Measurements from ENCODE around the gene RRP8. TPM values are rescaled to one million over a fixed set of nuclear protein-coding genes. Genes with fewer than 3 reads are reported as not detected.
A peak's percentile ranks its signal among the peaks of the same experiment; 100 is the strongest.

Gene RRP8
- total RNA-seq, 2 donors from 2014 or later, result 17.5 to 25.7 TPM

DNA sequence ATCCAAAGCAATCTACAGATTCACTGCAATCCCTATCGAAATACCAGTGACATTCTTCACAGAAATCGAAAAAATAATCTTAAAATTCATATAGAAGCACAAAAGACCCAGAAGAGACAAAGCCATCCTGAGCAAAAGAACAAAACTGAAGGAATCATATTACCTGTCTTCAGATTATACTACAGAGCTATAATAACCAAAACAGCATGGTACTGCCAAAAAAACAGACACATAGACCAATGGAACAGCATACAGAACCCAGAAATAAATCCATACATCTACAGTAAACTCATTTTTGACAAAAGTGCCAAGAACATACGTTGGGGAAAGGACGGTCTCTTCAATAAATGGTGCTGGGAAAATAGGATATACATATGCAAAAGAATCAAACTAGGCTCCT is 18.9 kb downstream of the RRP8 start:
- no peaks in the 10 kb centered on the region for H3K27me3 ChIP-seq
- H3K27ac ChIP-seq, result no peak overlapping the region
- intact Hi-C loops (cut with DNase I), result no loop called here
- H3K4me3 ChIP-seq, result no peak overlapping the region
- no peak for TF ChIP-seq CTCF (IDR thresholded peaks at IDR 0.05)
- H3K36me3 ChIP-seq, result no peaks in the 10 kb centered on the region
- no peak overlapping the region for H3K9ac ChIP-seq (ENCODE audit: low read depth in 2 of 2, low read length in 2 of 2)
- DNase-seq, result no peak
- no peaks in the 10 kb centered on the region for H3K9me3 ChIP-seq
- H3K4me1 ChIP-seq, result no peaks in the 10 kb centered on the region

GRCh38 chr11:6583584-6583983 is 19.8 kb downstream of the RRP8 start:
- Histone ChIP-seq H3K9ac (ENCODE audit: low read depth in 2 of 2, low read length in 2 of 2) (no peak overlapping the region), H3K27me3 (no peaks in the 10 kb centered on the region), H3K9me3 (no peaks in the 10 kb centered on the region), H3K36me3 (no peaks in the 10 kb centered on the region), H3K27ac (no peak overlapping the region), H3K4me3 (no peak overlapping the region), H3K4me1 (no peaks in the 10 kb centered on the region)
- TF ChIP-seq CTCF (IDR thresholded peaks at IDR 0.05), result no peak
- DNase-seq, result no peak
- intact Hi-C loops (cut with DNase I), result no loop called here

GRCh38 chr11:6579681-6580080 is 23.7 kb downstream of the RRP8 start:
- Histone ChIP-seq H3K27ac (no peak overlapping the region), H3K4me3 (no peak overlapping the region), H3K9ac (ENCODE audit: low read depth in 2 of 2, low read length in 2 of 2) (no peak overlapping the region), H3K4me1 (no peaks in the 10 kb centered on the region), H3K9me3 (no peaks in the 10 kb centered on the region), H3K36me3 (no peaks in the 10 kb centered on the region), H3K27me3 (no peaks in the 10 kb centered on the region)
- intact Hi-C loops (cut with DNase I), result no loop called here
- TF ChIP-seq CTCF (IDR thresholded peaks at IDR 0.05), result no peak
- DNase-seq, result no peak

DNA sequence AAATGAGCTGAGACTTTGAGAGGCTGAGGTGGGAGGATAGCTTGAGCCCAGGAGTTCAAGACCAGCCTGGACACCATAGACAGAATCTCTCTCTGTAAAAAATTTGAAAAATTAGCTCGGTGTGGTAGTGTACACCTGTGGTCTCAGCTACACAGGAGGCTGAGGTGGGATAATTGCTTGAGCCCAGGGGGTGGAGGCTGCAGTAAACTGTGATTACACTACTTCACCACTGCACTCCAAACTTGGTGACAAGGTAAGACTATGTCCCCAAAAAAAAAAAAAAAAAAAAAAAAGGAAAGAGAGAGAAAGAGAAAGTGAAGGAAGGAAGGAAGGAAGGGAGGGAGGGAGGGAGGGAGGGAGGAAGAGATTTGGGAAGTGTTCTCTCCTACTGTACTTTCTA is 25.3 kb downstream of the RRP8 start:
- Histone ChIP-seq H3K4me1 (no peaks in the 10 kb centered on the region), H3K4me3 (no peak overlapping the region), H3K9me3 (no peaks in the 10 kb centered on the region), H3K27me3 (no peaks in the 10 kb centered on the region), H3K36me3 (no peaks in the 10 kb centered on the region), H3K9ac (ENCODE audit: low read depth in 2 of 2, low read length in 2 of 2) (no peak overlapping the region), H3K27ac (no peak overlapping the region)
- TF ChIP-seq CTCF (IDR thresholded peaks at IDR 0.05), result no peak
- intact Hi-C loops (cut with DNase I), result no loop called here
- DNase-seq, result no peak

GRCh38 chr11:6576471-6577373 is 26.7 kb downstream of the RRP8 start:
- no peaks in the 10 kb centered on the region for H3K27me3 ChIP-seq
- H3K4me3 ChIP-seq, result no peak overlapping the region
- no peak for DNase-seq
- H3K9ac ChIP-seq (ENCODE audit: low read depth in 2 of 2, low read length in 2 of 2), result no peak overlapping the region
- H3K36me3 ChIP-seq, result no peaks in the 10 kb centered on the region
- no peaks in the 10 kb centered on the region for H3K9me3 ChIP-seq
- peak overlapping the region; percentile 27 for H3K27ac ChIP-seq
- intact Hi-C loops (cut with DNase I), result no loop called here
- no peak for TF ChIP-seq CTCF (IDR thresholded peaks at IDR 0.05)
- H3K4me1 ChIP-seq, result no peaks in the 10 kb centered on the region
